ENCODE results near the gene CHRNB2.
"Not testable (repeated sequence)": the region's sequence is repeated elsewhere in the genome, so short reads cannot be mapped to it uniquely, and the experiment has no call there.

CHRNB2 gene

GRCh38 chr1:154567386-154568156 is at the start of gene CHRNB2:
CHRNB2 (plus strand) TSS chr1:154567778; CDS start chr1:154568045, 267 bp downstream.
- DNase-seq (ENCODE audit: low read depth, low spot score), result peak; percentile 79

- DNase-seq (ENCODE audit: low read depth, low spot score), result no peak
These were observed 48.0 kb upstream of the CHRNB2 start for GRCh38 chr1:154519591-154519991.

GRCh38 chr1:154520333-154520732 is 47.2 kb upstream of the CHRNB2 start:
- no peak for DNase-seq (ENCODE audit: low read depth, low spot score)

- no peak for DNase-seq (ENCODE audit: low read depth, low spot score)
These were observed 45.9 kb upstream of the CHRNB2 start for GRCh38 chr1:154521695-154522094.

GRCh38 chr1:154524881-154525280 is 42.7 kb upstream of the CHRNB2 start:
- no peak for DNase-seq (ENCODE audit: low read depth, low spot score)

- no peak for DNase-seq (ENCODE audit: low read depth, low spot score)
These were observed 40.4 kb upstream of the CHRNB2 start for GRCh38 chr1:154527192-154527591.

GRCh38 chr1:154529308-154529707 is 38.3 kb upstream of the CHRNB2 start:
- no peak for DNase-seq (ENCODE audit: low read depth, low spot score)

- not testable (repeated sequence) for DNase-seq (ENCODE audit: low read depth, low spot score)
These were observed 35.6 kb upstream of the CHRNB2 start for GRCh38 chr1:154531950-154532349.

- DNase-seq (ENCODE audit: low read depth, low spot score), result peak; percentile 67
These were observed 33.4 kb upstream of the CHRNB2 start for GRCh38 chr1:154533952-154534844.

GRCh38 chr1:154536570-154536969 is 31.0 kb upstream of the CHRNB2 start:
- no peak for DNase-seq (ENCODE audit: low read depth, low spot score)

GRCh38 chr1:154539486-154540483 is 27.8 kb upstream of the CHRNB2 start:
- no peak for DNase-seq (ENCODE audit: low read depth, low spot score)

GRCh38 chr1:154541231-154541630 is 26.3 kb upstream of the CHRNB2 start:
- no peak for DNase-seq (ENCODE audit: low read depth, low spot score)

- no peak for DNase-seq (ENCODE audit: low read depth, low spot score)
These were observed 21.1 kb upstream of the CHRNB2 start for GRCh38 chr1:154546264-154547063.

- DNase-seq (ENCODE audit: low read depth, low spot score), result no peak
These were observed 20.4 kb upstream of the CHRNB2 start for GRCh38 chr1:154547105-154547732.

- no peak for DNase-seq (ENCODE audit: low read depth, low spot score)
These were observed 19.6 kb upstream of the CHRNB2 start for GRCh38 chr1:154548028-154548427.

GRCh38 chr1:154549202-154549770 is 18.3 kb upstream of the CHRNB2 start:
- no peak for DNase-seq (ENCODE audit: low read depth, low spot score)

GRCh38 chr1:154550070-154550469 is 17.5 kb upstream of the CHRNB2 start:
- DNase-seq (ENCODE audit: low read depth, low spot score), result no peak

- no peak for DNase-seq (ENCODE audit: low read depth, low spot score)
These were observed 16.9 kb upstream of the CHRNB2 start for GRCh38 chr1:154550657-154551056.

GRCh38 chr1:154551474-154551873 is 16.1 kb upstream of the CHRNB2 start:
- no peak for DNase-seq (ENCODE audit: low read depth, low spot score)

GRCh38 chr1:154552036-154552435 is 15.5 kb upstream of the CHRNB2 start:
- DNase-seq (ENCODE audit: low read depth, low spot score), result no peak

Measured in iPS DF 19.7 (cell line).